GM12878 (cell line): Measurements from ENCODE around the gene DUOXA2. TPM values are rescaled to one million over a fixed set of nuclear protein-coding genes. Genes with fewer than 3 reads are reported as not detected.

ENCODE experiments used
- ATAC-seq: fragments of 200-7000 bp; cut with Tn5 transposase; 3 replicates; pipeline ENCODE4 v1.9.1; 2020; ENCODE audit warnings: mild to moderate bottlenecking, moderate library complexity
- BruUV-seq: library from RNA; stranded (reverse); fragments of 400-500 nt; replicated peaks from 2 replicates; lab custom pipeline; 2021; lab: Mats Ljungman, UMichigan
- CTCF ChIA-PET: fragments of 300-600 bp; sonication (Branson Sonifier 250); formaldehyde crosslinking; extraction: SDS; loops from one replicate; lab custom pipeline; 2021; ENCODE audit warnings: inconsistent platforms; lab: Yijun Ruan, JAX
- POLR2A ChIA-PET: fragments of 350-600 bp; formaldehyde crosslinking; extraction: SDS; loops from one replicate; lab custom pipeline; 2021; ENCODE audit warnings: inconsistent platforms; lab: Charles Lee
- RAD21 ChIA-PET: fragments of 300-600 bp; sonication (Branson Sonifier 250); formaldehyde crosslinking; loops from one replicate; lab custom pipeline; 2023; ENCODE audit warnings: antibody characterized with exemption; ENCODE audit not compliant: unreplicated experiment; lab: Charles Lee
- SMC1A ChIA-PET: fragments of 300-600 bp; sonication (Branson Sonifier 250); formaldehyde crosslinking; loops from one replicate; lab custom pipeline; 2023; ENCODE audit not compliant: unreplicated experiment, uncharacterized antibody; lab: Charles Lee
- DNase-seq: peaks from one replicate; pipeline ENCODE4 v3.0.0-alpha.2; 2011; ENCODE audit warnings: low read depth, low spot score
- FAIRE-seq: peaks from 3 replicates; lab custom pipeline; 2011; peaks lifted over from hg19 to GRCh38; lab: Jason Lieb, UNC
- H2AFZ ChIP-seq: 2 replicates; pipeline ENCODE4 v1.6.0; 2011; ENCODE audit warnings: low read depth, low read length, control low read depth; ENCODE audit not compliant: control insufficient read depth
- H3K27ac ChIP-seq: 2 replicates; pipeline ENCODE4 v1.5.1; 2011; ENCODE audit warnings: control low read depth; ENCODE audit not compliant: control insufficient read depth, insufficient read depth
- H3K27me3 ChIP-seq, 2 experiments: replicated peaks in 1 of 2; 2 replicates each; pipeline versions ENCODE4 v1.6.0 to v1.6.1; 2011; ENCODE audit warnings: low read length in 1 of 2; ENCODE audit not compliant: control insufficient read depth in 2 of 2, insufficient read depth in 2 of 2
- H3K36me3 ChIP-seq, 2 experiments: 2 replicates each; pipeline ENCODE4 v1.5.1; 2011; ENCODE audit warnings: low read length in 1 of 2; ENCODE audit not compliant: control insufficient read depth in 2 of 2, insufficient read depth in 2 of 2
- H3K4me1 ChIP-seq: 2 replicates; pipeline ENCODE4 v1.6.1; 2011; ENCODE audit warnings: mild to moderate bottlenecking, low read length, moderate library complexity, mixed read lengths; ENCODE audit not compliant: control insufficient read depth, insufficient read depth
- H3K4me2 ChIP-seq: 2 replicates; pipeline ENCODE4 v1.6.0; 2011; ENCODE audit warnings: control low read depth; ENCODE audit not compliant: control insufficient read depth, insufficient read depth
- H3K4me3 ChIP-seq: fragments of 200-600 bp; sonication (generic); 2 replicates; pipeline ENCODE4 v1.5.1; 2016
- H3K79me2 ChIP-seq: 2 replicates; pipeline ENCODE4 v1.6.0; 2011; ENCODE audit warnings: low read length; ENCODE audit not compliant: control insufficient read depth, insufficient read depth
- H3K9ac ChIP-seq: 2 replicates; pipeline ENCODE4 v1.8.0; 2011; ENCODE audit warnings: low read length, control low read depth, mixed read lengths; ENCODE audit not compliant: control insufficient read depth, insufficient read depth
- H3K9me3 ChIP-seq: replicated peaks from 3 replicates; pipeline ENCODE4 v1.5.1; 2011; ENCODE audit warnings: mild to moderate bottlenecking, low read length; ENCODE audit not compliant: control insufficient read depth, insufficient read depth
- H4K20me1 ChIP-seq: 2 replicates; pipeline ENCODE4 v1.6.0; 2011; ENCODE audit not compliant: control insufficient read depth, insufficient read depth
- BCL11A ChIP-seq: IDR thresholded peaks from 2 replicates; pipeline ENCODE4 v1.6.1; 2011; ENCODE audit warnings: low read depth, low read length
- CBFB ChIP-seq: IDR thresholded peaks from 2 replicates; pipeline ENCODE4 v1.6.1; 2016; ENCODE audit warnings: antibody characterized with exemption, low read depth
- CBX3 ChIP-seq: fragments of 200-600 bp; sonication (generic); IDR thresholded peaks from 2 replicates; pipeline ENCODE4 v1.6.1; 2016; ENCODE audit warnings: low read depth, borderline replicate concordance
- CBX5 ChIP-seq: sonication (generic); IDR thresholded peaks from 2 replicates; pipeline ENCODE4 v1.6.1; 2016; ENCODE audit warnings: low read depth, moderate library complexity, mild to moderate bottlenecking, inconsistent platforms
- E2F4 ChIP-seq: IDR thresholded peaks from 2 replicates; pipeline ENCODE4 v1.6.1; 2012; ENCODE audit warnings: low read depth, low read length, improper control_type of control experiment
- E4F1 ChIP-seq: fragments of 450-650 bp; IDR thresholded peaks from 2 replicates; pipeline ENCODE4 v1.6.1; 2018; ENCODE audit warnings: borderline replicate concordance, mild to moderate bottlenecking; ENCODE audit not compliant: partially characterized antibody
- ETV6 ChIP-seq, 2 experiments: fragments of 450-650 bp in 1 of 2; IDR thresholded peaks in 1 of 2; conservative IDR thresholded peaks in 1 of 2; 2 replicates each; pipeline ENCODE4 v1.6.1; 2014; ENCODE audit warnings: antibody characterized with exemption in 1 of 2, borderline replicate concordance in 1 of 2, low read depth in 1 of 2, mild to moderate bottlenecking in 1 of 2, moderate library complexity in 1 of 2
- HDGF ChIP-seq: fragments of 450-650 bp; IDR thresholded peaks from 2 replicates; pipeline ENCODE4 v1.6.1; 2016; ENCODE audit warnings: antibody characterized with exemption
- MTA3 ChIP-seq: IDR thresholded peaks from 2 replicates; pipeline ENCODE4 v1.6.1; 2012; ENCODE audit warnings: low read length, inconsistent platforms, borderline replicate concordance
- NFXL1 ChIP-seq: fragments of 450-650 bp; IDR thresholded peaks from 2 replicates; pipeline ENCODE4 v1.6.1; 2017; ENCODE audit warnings: antibody characterized with exemption, mild to moderate bottlenecking, borderline replicate concordance
- POLR2AphosphoS5 ChIP-seq: IDR thresholded peaks from 2 replicates; pipeline ENCODE4 v1.6.1; 2011; ENCODE audit warnings: mild to moderate bottlenecking, low read length, inconsistent platforms
- RCOR1 ChIP-seq: conservative IDR thresholded peaks from 2 replicates; pipeline ENCODE4 v1.6.1; 2012; ENCODE audit warnings: low read depth, low read length, improper control_type of control experiment
- REST ChIP-seq: IDR thresholded peaks from 2 replicates; pipeline ENCODE4 v1.6.1; 2012; ENCODE audit warnings: mild to moderate bottlenecking, low read depth, low read length
- SKIL ChIP-seq: fragments of 450-650 bp; IDR thresholded peaks from 2 replicates; pipeline ENCODE4 v1.6.1; 2017; ENCODE audit warnings: mild to moderate bottlenecking, low read depth, inconsistent platforms; ENCODE audit not compliant: poor library complexity, severe bottlenecking
- SREBF2 ChIP-seq: IDR thresholded peaks from 2 replicates; pipeline ENCODE4 v1.6.1; 2012; ENCODE audit warnings: mild to moderate bottlenecking, low read length
- SRF ChIP-seq, 2 experiments: IDR thresholded peaks; 2 replicates each; pipeline ENCODE4 v1.6.1; 2011; ENCODE audit warnings: low read depth in 2 of 2, low read length in 2 of 2, mild to moderate bottlenecking in 1 of 2, moderate library complexity in 1 of 2
- ZNF24 ChIP-seq: fragments of 450-650 bp; IDR thresholded peaks from 2 replicates; pipeline ENCODE4 v1.6.1; 2017; ENCODE audit warnings: antibody characterized with exemption, mild to moderate bottlenecking
- WGBS: methylation state at CpG from one replicate; pipeline ENCODE4 v1.1.6; 2016; ENCODE audit warnings: low lambda C conversion rate; ENCODE audit not compliant: insufficient replicate concordance, insufficient coverage; ENCODE audit errors: missing lambda C conversion rate; 5-methylcytosine and 5-hydroxymethylcytosine counted together
- in situ Hi-C: fragments of 300-500 bp; cut with MboI; formaldehyde crosslinking; loops from 9 replicates; pipeline ENCODE4 v1.14.3; 2018; ENCODE audit warnings: mixed read lengths
- intact Hi-C: fragments of 100-400 bp; cut with micrococcal nuclease; formaldehyde crosslinking; loops from one replicate; pipeline ENCODE4 v1.14.2; 2022; ENCODE audit not compliant: unreplicated experiment
- polyA plus RNA-seq, 11 experiments: library from polyadenylated mRNA; depleted of rRNA in 4 of 11; unstranded in 6 of 11; stranded (reverse) in 5 of 11; fragments of >200 nt; fragmentation: Nextera tagmentation in 4 of 11; fragmentation: Illumina TruSeq in 1 of 11; extraction: Ambion mirVana in 4 of 11; extraction: Trizol in 1 of 11; gene quantifications; 1 replicate in 1 of 11; 2 replicates in 10 of 11; pipeline versions ENCODE4 v1.2.1 to v1.2.3, GENCODE V29; 2011 to 2016; ENCODE audit warnings: inconsistent platforms in 2 of 11, missing spikeins in 2 of 11, low read depth in 1 of 11
- total RNA-seq, 4 experiments: library from RNA; depleted of rRNA in 3 of 4; stranded (reverse); fragments of >200 nt in 3 of 4; fragmentation: Illumina TruSeq in 1 of 4; extraction: Trizol in 1 of 4; gene quantifications; 2 replicates each; pipeline versions ENCODE4 v1.2.1 to v1.2.3, GENCODE V29; 2013 to 2021

The DUOXA2 gene
- total and polyA plus RNA-seq, 10 of the 15 experiments (the other 5 are each of a cell fraction or from before 2014, with no cell fraction given): not detected

- intact Hi-C loops (no loop called here), in situ Hi-C loops (no loop called here)
- H3K79me2 ChIP-seq: no peaks in the 10 kb centered on the region
- no peak overlapping the region for H3K4me3 ChIP-seq
- H3K27me3 ChIP-seq: 0 out of 4 replicates have a peak, but pooled peaks cover 0 to 2% of the 10 kb centered on the region in 2 experiments
- no peak overlapping the region for H3K4me2 ChIP-seq
- WGBS: 37% methylated on average over 2 of the region's 2 CpGs
- H2AFZ ChIP-seq: no peak overlapping the region
- H3K27ac ChIP-seq: no peak overlapping the region
- H4K20me1 ChIP-seq: no peaks in the 10 kb centered on the region
- ChIA-PET SMC1A (no interaction called here), RAD21 (no interaction called here), CTCF (no interaction called here), POLR2A (no interaction called here)
- H3K9me3 ChIP-seq: no peaks in the 10 kb centered on the region
- H3K9ac ChIP-seq: no peak overlapping the region
- DNase-seq (no peak), ATAC-seq (no peak), FAIRE-seq (no peak)
- H3K36me3 ChIP-seq: no peaks in the 10 kb centered on the region
- H3K4me1 ChIP-seq: no peaks in the 10 kb centered on the region
- BruUV-seq: no TSS peak
- TF ChIP-seq HDGF (no peak), POLR2AphosphoS5 (no peak), SREBF2 (no peak), E2F4 (no peak), SKIL (no peak), RCOR1 (no peak), ZNF24 (no peak), CBX3 (no peak), CBX5 (no peak), E4F1 (no peak), SRF (IDR thresholded peaks at IDR 0.05; ENCODE audit: low read depth in 2 of 2, low read length in 2 of 2) (no peak), BCL11A (no peak), CBFB (no peak), ETV6 (conservative IDR thresholded peaks at IDR 0.05 in 1 of 2, IDR thresholded peaks at IDR 0.05 in 1 of 2; ENCODE audit: borderline replicate concordance in 1 of 2, low read depth in 1 of 2) (no peak), MTA3 (no peak), REST (no peak), NFXL1 (no peak)
Observed at GRCh38 chr15:45091576-45091975, 22.6 kb upstream of the DUOXA2 start.
